Skeletal muscle satellite cell (primary cell): ENCODE results near the gene AKAP13.
A peak's percentile ranks its signal among the peaks of the same experiment; 100 is the strongest.

Experiments
- H3K27me3 ChIP-seq: 2 replicates; pipeline ENCODE4 v1.7.0; 2013; ENCODE audit warnings: low read length; ENCODE audit not compliant: control insufficient read depth, insufficient read depth
- H3K36me3 ChIP-seq: 2 replicates; pipeline ENCODE4 v1.7.0; 2013; ENCODE audit warnings: mild to moderate bottlenecking, control low read depth, low read length; ENCODE audit not compliant: insufficient read depth
- H3K4me1 ChIP-seq: 2 replicates; pipeline ENCODE4 v1.7.0; 2013; ENCODE audit warnings: low read length; ENCODE audit not compliant: control insufficient read depth, insufficient read depth
- H3K4me2 ChIP-seq: 2 replicates; pipeline ENCODE4 v1.7.0; 2013; ENCODE audit warnings: mild to moderate bottlenecking, low read length
- H3K4me3 ChIP-seq: 2 replicates; pipeline ENCODE4 v1.7.0; 2013; ENCODE audit warnings: low read length
- H3K9ac ChIP-seq: 2 replicates; pipeline ENCODE4 v1.7.0; 2013; ENCODE audit warnings: mild to moderate bottlenecking, low read depth, low read length, moderate library complexity
- H3K9me3 ChIP-seq: replicated peaks from 2 replicates; pipeline ENCODE4 v1.7.0; 2013; ENCODE audit warnings: mild to moderate bottlenecking, control low read depth, low read length

Gene AKAP13

GRCh38 chr15:85497172-85497569 is 116.8 kb downstream of the AKAP13 start:
- Histone ChIP-seq H3K9me3 (no peaks in the 10 kb centered on the region), H3K4me1 (peaks cover 39% of the 10 kb centered on the region), H3K9ac (no peak overlapping the region)

GRCh38 chr15:85498471-85498870 is 118.1 kb downstream of the AKAP13 start:
- Histone ChIP-seq H3K9me3 (no peaks in the 10 kb centered on the region), H3K36me3 (no peaks in the 10 kb centered on the region), H3K9ac (no peak overlapping the region), H3K4me2 (no peak overlapping the region), H3K4me3 (no peak overlapping the region), H3K27me3 (no peaks in the 10 kb centered on the region), H3K4me1 (peaks cover 39% of the 10 kb centered on the region)

More at GRCh38 chr15:85497172-85497569, 116.8 kb downstream of the AKAP13 start:
- no peak overlapping the region for H3K4me2 ChIP-seq
- H3K4me3 ChIP-seq = no peak overlapping the region
- no peaks in the 10 kb centered on the region for H3K27me3 ChIP-seq
- no peaks in the 10 kb centered on the region for H3K36me3 ChIP-seq

GRCh38 chr15:85499371-85499887 is 119.0 kb downstream of the AKAP13 start:
- Histone ChIP-seq H3K36me3 (no peaks in the 10 kb centered on the region), H3K9me3 (no peaks in the 10 kb centered on the region), H3K4me2 (peak overlapping the region; percentile 4), H3K9ac (no peak overlapping the region), H3K27me3 (no peaks in the 10 kb centered on the region), H3K4me3 (no peak overlapping the region), H3K4me1 (peaks cover 29% of the 10 kb centered on the region)

GRCh38 chr15:85500060-85500708 is 119.8 kb downstream of the AKAP13 start:
- Histone ChIP-seq H3K36me3 (no peaks in the 10 kb centered on the region), H3K9ac (peak overlapping the region; percentile 33), H3K27me3 (no peaks in the 10 kb centered on the region), H3K4me1 (peaks cover 30% of the 10 kb centered on the region), H3K9me3 (no peaks in the 10 kb centered on the region), H3K4me2 (peak overlapping the region; percentile 8), H3K4me3 (no peak overlapping the region)

- Histone ChIP-seq H3K9me3 (no peaks in the 10 kb centered on the region), H3K4me2 (peak overlapping the region; percentile 8), H3K4me1 (peaks cover 30% of the 10 kb centered on the region), H3K36me3 (no peaks in the 10 kb centered on the region), H3K27me3 (no peaks in the 10 kb centered on the region), H3K4me3 (no peak overlapping the region), H3K9ac (peak overlapping the region; percentile 33)
Observed at GRCh38 chr15:85500729-85501128, 120.3 kb downstream of the AKAP13 start.

- Histone ChIP-seq H3K4me1 (peaks cover 30% of the 10 kb centered on the region), H3K9me3 (no peaks in the 10 kb centered on the region), H3K4me2 (no peak overlapping the region), H3K36me3 (no peaks in the 10 kb centered on the region), H3K9ac (no peak overlapping the region), H3K27me3 (no peaks in the 10 kb centered on the region), H3K4me3 (no peak overlapping the region)
Observed at GRCh38 chr15:85501574-85501973, 121.2 kb downstream of the AKAP13 start.

GRCh38 chr15:85503151-85503799 is 122.9 kb downstream of the AKAP13 start:
- Histone ChIP-seq H3K27me3 (no peaks in the 10 kb centered on the region), H3K36me3 (no peaks in the 10 kb centered on the region), H3K9ac (no peak overlapping the region), H3K9me3 (no peaks in the 10 kb centered on the region), H3K4me1 (peaks cover 30% of the 10 kb centered on the region), H3K4me2 (no peak overlapping the region), H3K4me3 (no peak overlapping the region)

- no peaks in the 10 kb centered on the region for H3K36me3 ChIP-seq
- H3K4me2 ChIP-seq = no peak overlapping the region
- H3K9me3 ChIP-seq = no peaks in the 10 kb centered on the region
- H3K4me1 ChIP-seq = peaks cover 18% of the 10 kb centered on the region
- H3K9ac ChIP-seq = peak overlapping the region; percentile 2
- H3K4me3 ChIP-seq = no peak overlapping the region
- H3K27me3 ChIP-seq = no peaks in the 10 kb centered on the region
Observed at GRCh38 chr15:85504749-85505676, 124.6 kb downstream of the AKAP13 start.

- no peaks in the 10 kb centered on the region for H3K36me3 ChIP-seq
- H3K4me2 ChIP-seq = no peak overlapping the region
- no peak overlapping the region for H3K4me3 ChIP-seq
- no peaks in the 10 kb centered on the region for H3K27me3 ChIP-seq
- no peak overlapping the region for H3K9ac ChIP-seq
- no peaks in the 10 kb centered on the region for H3K9me3 ChIP-seq
- peaks cover 5% of the 10 kb centered on the region for H3K4me1 ChIP-seq
Observed at GRCh38 chr15:85507114-85507513, 126.7 kb downstream of the AKAP13 start.

GRCh38 chr15:85509973-85510372 is 129.6 kb downstream of the AKAP13 start:
- no peaks in the 10 kb centered on the region for H3K9me3 ChIP-seq
- H3K27me3 ChIP-seq = no peaks in the 10 kb centered on the region
- H3K36me3 ChIP-seq = no peaks in the 10 kb centered on the region
- no peak overlapping the region for H3K4me3 ChIP-seq
- no peak overlapping the region for H3K4me2 ChIP-seq
- peaks cover 7% of the 10 kb centered on the region for H3K4me1 ChIP-seq
- no peak overlapping the region for H3K9ac ChIP-seq

GRCh38 chr15:85514413-85514812 is 134.0 kb downstream of the AKAP13 start:
- Histone ChIP-seq H3K9ac (no peak overlapping the region), H3K4me2 (no peak overlapping the region), H3K4me1 (peaks cover 10% of the 10 kb centered on the region), H3K36me3 (no peaks in the 10 kb centered on the region), H3K27me3 (no peaks in the 10 kb centered on the region), H3K4me3 (no peak overlapping the region), H3K9me3 (no peaks in the 10 kb centered on the region)
